ENCODE measurements around the gene C18orf63. TPM values are rescaled to one million over a fixed set of nuclear protein-coding genes. Genes with fewer than 3 reads are reported as not detected.

The C18orf63 gene
- total and polyA plus RNA-seq, 2 of the 4 experiments (the other 2 are of a cell fraction) = not detected

DNA sequence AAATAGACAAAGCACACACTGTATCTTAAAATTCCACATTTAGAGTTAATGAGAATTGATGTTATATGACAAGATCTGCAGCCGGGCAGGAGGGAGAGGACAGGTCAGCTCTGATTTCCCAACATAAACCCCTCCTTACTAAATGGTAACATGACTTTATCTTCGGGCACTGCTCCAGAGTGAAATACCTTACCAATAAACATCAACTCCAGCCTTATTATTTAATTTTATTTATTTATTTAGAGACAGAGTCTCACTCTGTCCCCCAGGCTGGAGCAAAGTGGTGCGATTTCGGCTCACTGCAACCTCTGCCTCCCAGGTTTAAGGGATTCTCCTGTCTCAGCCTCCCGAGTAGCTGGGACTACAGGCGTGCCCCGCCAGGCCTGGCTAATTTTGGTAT lies 25.6 kb upstream of the C18orf63 start:
- peaks cover 14% of the 10 kb centered on the region for H3K4me1 ChIP-seq (ENCODE audit: control insufficient read depth, insufficient read depth, low read length)
- intact Hi-C loops (cut with micrococcal nuclease) = no loop called here
- 100% methylated on average over 2 of the region's 7 CpGs; no CpG with 5 or more reads in 1 of the 2 experiments for WGBS, 2 experiments (ENCODE audit: extremely low coverage in 2 of 2, insufficient read length in 1 of 2)
- peaks cover 12 to 38% of the 10 kb centered on the region in 2 experiments for H3K79me1 ChIP-seq (ENCODE audit: low read depth in 1 of 2, low read length in 2 of 2)
- no peak overlapping the region for H2BK120ac ChIP-seq (ENCODE audit: low read depth, low read length)
- H4K20me1 ChIP-seq (ENCODE audit: insufficient read depth, low read length) = peaks cover 3% of the 10 kb centered on the region; the same call in 1 of the 2 replicates
- H3K9ac ChIP-seq (ENCODE audit: low read depth, low read length) = no peak overlapping the region
- H3K9me3 ChIP-seq (ENCODE audit: control insufficient read depth, insufficient read depth, low read length) = no peaks in the 10 kb centered on the region
- no peak overlapping the region for H4K91ac ChIP-seq (ENCODE audit: insufficient read depth, low read depth, low read length)
- H3K23ac ChIP-seq (ENCODE audit: low read depth, low read length) = no peak overlapping the region
- in situ Hi-C loops (cut with MboI; ENCODE audit: low sequenced_read_pairs) = no loop called here
- TF ChIP-seq CEBPB (IDR thresholded peaks at IDR 0.05; ENCODE audit: low read depth, low read length) (no peak), RAD21 (IDR thresholded peaks at IDR 0.05; ENCODE audit: low read length) (no peak)
- H4K8ac ChIP-seq (ENCODE audit: low read depth in 2 of 2, low read length in 2 of 2) = no peak overlapping the region
- H3K4me3 ChIP-seq (ENCODE audit: insufficient read depth, low read depth, low read length) = no peak overlapping the region
- no peaks in the 10 kb centered on the region for H3K27me3 ChIP-seq (ENCODE audit: control insufficient read depth, insufficient read depth, low read length)
- peaks cover 14% of the 10 kb centered on the region for H3K9me1 ChIP-seq (ENCODE audit: insufficient read depth, low read length)
- H3K4ac ChIP-seq (ENCODE audit: low read depth, low read length) = no peak overlapping the region
- H2BK15ac ChIP-seq (ENCODE audit: low read depth, low read length) = no peak overlapping the region
- DNase-seq (no peak), ATAC-seq (ENCODE audit: low read depth) (no peak)
- H2AFZ ChIP-seq (replicated peaks; ENCODE audit: low read length, poor library complexity) = no peak overlapping the region
- H3K18ac ChIP-seq (ENCODE audit: low read depth, low read length) = no peak overlapping the region
- dilution Hi-C loops (cut with HindIII; ENCODE audit: low sequenced_read_pairs, unreplicated experiment) = no loop called here
- H2AK5ac ChIP-seq (ENCODE audit: low read depth, low read length) = no peak overlapping the region
- no TSS peak for BruUV-seq (replicated peaks)
- H2BK20ac ChIP-seq (ENCODE audit: low read depth, low read length) = no peak overlapping the region
- H2BK5ac ChIP-seq (ENCODE audit: low read depth, low read length, poor library complexity, severe bottlenecking) = no peak overlapping the region
- H3K14ac ChIP-seq (replicated peaks; ENCODE audit: low read depth, low read length) = no peak overlapping the region
- no peak overlapping the region for H3K4me2 ChIP-seq (ENCODE audit: low read depth, low read length)
- ChIA-PET POLR2A (ENCODE audit: unreplicated experiment) (no interaction called here), CTCF (no interaction called here)
- no peak overlapping the region for H2AK9ac ChIP-seq (replicated peaks; ENCODE audit: low read depth, low read length, poor library complexity)
- no peaks in the 10 kb centered on the region for H3K36me3 ChIP-seq (ENCODE audit: control insufficient read depth, insufficient read depth, low read length)
- H3K56ac ChIP-seq (ENCODE audit: extremely low read depth, insufficient read depth, low read length) = no peak overlapping the region
- no peak overlapping the region for H3K27ac ChIP-seq (ENCODE audit: insufficient read depth, low read length)
- H4K5ac ChIP-seq (ENCODE audit: low read depth, low read length) = no peak overlapping the region

All from IMR-90 (cell line).